Measurements from ENCODE around the gene LTF.

LTF gene

DNA sequence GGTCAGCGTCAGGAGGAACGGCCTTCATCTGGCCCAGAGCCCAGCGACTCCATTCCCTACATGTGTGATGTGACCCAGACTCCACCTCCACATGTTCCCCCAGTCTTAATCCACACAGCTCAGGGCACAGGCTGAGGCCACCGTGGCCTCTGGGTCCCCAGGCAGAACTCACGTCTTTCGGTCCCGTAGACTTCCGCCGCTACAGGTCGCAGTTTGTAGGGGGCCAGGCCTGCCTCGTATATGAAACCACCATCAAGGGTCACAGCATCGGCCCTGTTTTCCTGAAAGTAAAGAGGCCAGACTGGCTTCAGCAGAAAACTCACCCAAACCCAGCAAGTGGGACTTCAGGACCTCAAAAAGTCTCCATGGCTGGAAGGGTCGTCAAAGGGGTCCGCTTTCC is 8.6 kb downstream of the LTF start:
- Histone ChIP-seq H3K27ac (no peak overlapping the region), H3K9me3 (ENCODE audit: low read depth, low read length) (no peaks in the 10 kb centered on the region), H3K9ac (ENCODE audit: insufficient read length) (no peak overlapping the region), H3K4me3 (no peak overlapping the region), H3K36me3 (ENCODE audit: insufficient read depth, low read length) (no peaks in the 10 kb centered on the region)
- no peak for DNase-seq (ENCODE audit: low read depth, low spot score)
- TF ChIP-seq POLR2AphosphoS5 (IDR thresholded peaks at IDR 0.05; ENCODE audit: borderline replicate concordance, low read depth, low read length) (no peak), EZH2 (IDR thresholded peaks at IDR 0.05) (no peak), FOXP2 (optimal IDR thresholded peaks at IDR 0.05; ENCODE audit: control extremely low read depth, extremely low read length, insufficient read depth) (no peak)

DNA sequence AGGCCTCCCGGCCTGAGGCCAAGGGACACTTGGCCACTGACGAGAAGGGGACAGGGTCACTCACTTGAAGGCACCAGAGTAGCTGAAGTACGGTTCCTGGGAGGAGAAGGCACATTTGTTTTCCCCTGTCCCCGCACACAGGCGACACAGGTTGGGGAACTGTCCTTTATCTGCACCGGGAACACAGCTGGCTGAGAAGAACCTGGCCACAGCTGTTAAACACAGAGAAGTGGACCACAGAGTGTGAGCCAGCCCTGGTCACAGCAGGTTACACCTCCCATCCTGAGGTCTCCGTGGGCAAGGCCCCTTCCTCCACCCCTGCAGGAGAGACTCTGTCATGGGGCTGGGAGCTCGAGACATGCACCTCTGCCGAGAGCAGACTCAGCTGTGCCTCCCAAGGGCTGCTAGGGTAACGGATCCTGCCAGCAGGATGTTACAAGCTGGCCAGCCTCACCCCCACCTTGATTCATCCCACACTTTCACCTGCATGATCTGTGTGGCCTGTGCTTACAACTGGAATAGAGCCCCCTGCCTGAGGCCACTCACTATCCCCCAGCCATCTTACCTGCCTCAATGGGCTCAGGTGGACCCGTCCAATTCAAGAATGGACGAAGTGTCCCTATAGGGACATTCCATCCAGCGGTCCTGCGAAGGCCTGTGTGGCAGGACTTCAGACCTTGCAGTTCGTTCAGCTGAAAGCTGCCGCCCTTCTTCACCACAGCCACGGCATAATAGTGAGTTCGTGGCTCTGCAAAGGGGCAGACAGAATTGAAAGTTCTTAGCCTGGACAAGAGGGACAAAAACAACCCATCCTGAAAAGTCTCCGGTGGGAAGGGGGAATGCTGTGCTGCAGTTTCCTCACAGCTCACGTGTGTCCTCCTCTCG is 9.2 kb downstream of the LTF start:
- no peak overlapping the region for H3K27ac ChIP-seq
- H3K4me3 ChIP-seq, result no peak overlapping the region
- TF ChIP-seq POLR2AphosphoS5 (IDR thresholded peaks at IDR 0.05; ENCODE audit: borderline replicate concordance, low read depth, low read length) (no peak), EZH2 (IDR thresholded peaks at IDR 0.05) (no peak), FOXP2 (optimal IDR thresholded peaks at IDR 0.05; ENCODE audit: control extremely low read depth, extremely low read length, insufficient read depth) (no peak)
- H3K9ac ChIP-seq (ENCODE audit: insufficient read length), result no peak overlapping the region
- DNase-seq (ENCODE audit: low read depth, low spot score), result no peak
- no peaks in the 10 kb centered on the region for H3K36me3 ChIP-seq (ENCODE audit: insufficient read depth, low read length)
- H3K9me3 ChIP-seq (ENCODE audit: low read depth, low read length), result no peaks in the 10 kb centered on the region

GRCh38 chr3:46454606-46455005 is 10.1 kb downstream of the LTF start:
- H3K4me3 ChIP-seq, result no peak overlapping the region
- TF ChIP-seq EZH2 (IDR thresholded peaks at IDR 0.05) (no peak), FOXP2 (optimal IDR thresholded peaks at IDR 0.05; ENCODE audit: control extremely low read depth, extremely low read length, insufficient read depth) (no peak), POLR2AphosphoS5 (IDR thresholded peaks at IDR 0.05; ENCODE audit: borderline replicate concordance, low read depth, low read length) (no peak)
- no peak overlapping the region for H3K27ac ChIP-seq
- no peak for DNase-seq (ENCODE audit: low read depth, low spot score)
- no peaks in the 10 kb centered on the region for H3K36me3 ChIP-seq (ENCODE audit: insufficient read depth, low read length)
- H3K9me3 ChIP-seq (ENCODE audit: low read depth, low read length), result no peaks in the 10 kb centered on the region
- H3K9ac ChIP-seq (ENCODE audit: insufficient read length), result no peak overlapping the region

GRCh38 chr3:46454209-46454595 is 10.5 kb downstream of the LTF start:
- no peak for DNase-seq (ENCODE audit: low read depth, low spot score)
- TF ChIP-seq POLR2AphosphoS5 (IDR thresholded peaks at IDR 0.05; ENCODE audit: borderline replicate concordance, low read depth, low read length), result no peak
- no peak for TF ChIP-seq FOXP2 (optimal IDR thresholded peaks at IDR 0.05; ENCODE audit: control extremely low read depth, extremely low read length, insufficient read depth)
- TF ChIP-seq EZH2 (IDR thresholded peaks at IDR 0.05), result no peak
- Histone ChIP-seq H3K36me3 (ENCODE audit: insufficient read depth, low read length) (no peaks in the 10 kb centered on the region), H3K27ac (no peak overlapping the region), H3K9ac (ENCODE audit: insufficient read length) (no peak overlapping the region), H3K4me3 (no peak overlapping the region), H3K9me3 (ENCODE audit: low read depth, low read length) (no peaks in the 10 kb centered on the region)

DNA sequence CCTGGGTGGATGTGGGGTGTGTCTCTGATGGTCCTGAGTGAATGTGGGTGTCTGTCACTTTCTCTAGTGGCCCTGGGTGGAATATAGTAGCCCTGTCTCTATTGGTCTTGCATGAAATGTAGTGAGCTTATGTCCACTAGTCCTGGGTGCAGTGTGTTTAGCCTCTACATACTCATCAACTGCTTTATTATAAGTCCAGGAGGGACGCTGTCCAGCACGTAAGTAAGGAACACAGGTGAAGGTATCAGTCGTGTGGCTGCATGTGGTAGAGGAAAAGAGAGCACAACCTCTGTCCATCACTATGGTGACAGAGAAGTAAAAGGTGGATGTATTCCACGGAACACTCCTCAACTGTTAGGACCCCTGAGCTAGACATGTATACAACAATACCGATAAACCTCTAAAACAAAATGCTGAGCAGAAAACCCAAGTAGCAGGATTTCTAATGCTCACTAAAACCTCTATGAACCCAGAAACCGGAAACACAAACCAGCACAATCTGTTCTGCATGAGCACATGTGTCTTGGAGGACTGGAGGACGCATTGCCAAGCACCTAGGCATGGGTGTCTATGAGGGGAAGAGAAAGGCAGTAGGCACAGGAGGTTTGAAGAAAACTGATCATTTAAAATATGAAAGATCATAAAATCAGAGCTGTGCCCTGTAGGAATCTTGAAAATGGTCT is 11.0 kb downstream of the LTF start:
- TF ChIP-seq FOXP2 (optimal IDR thresholded peaks at IDR 0.05; ENCODE audit: control extremely low read depth, extremely low read length, insufficient read depth) (no peak), EZH2 (IDR thresholded peaks at IDR 0.05) (no peak), POLR2AphosphoS5 (IDR thresholded peaks at IDR 0.05; ENCODE audit: borderline replicate concordance, low read depth, low read length) (no peak)
- Histone ChIP-seq H3K4me3 (no peak overlapping the region), H3K9ac (ENCODE audit: insufficient read length) (no peak overlapping the region), H3K9me3 (ENCODE audit: low read depth, low read length) (no peaks in the 10 kb centered on the region), H3K36me3 (ENCODE audit: insufficient read depth, low read length) (no peaks in the 10 kb centered on the region), H3K27ac (no peak overlapping the region)
- no peak for DNase-seq (ENCODE audit: low read depth, low spot score)

- DNase-seq (ENCODE audit: low read depth, low spot score), result no peak
- TF ChIP-seq FOXP2 (optimal IDR thresholded peaks at IDR 0.05; ENCODE audit: control extremely low read depth, extremely low read length, insufficient read depth), result no peak
- no peak for TF ChIP-seq POLR2AphosphoS5 (IDR thresholded peaks at IDR 0.05; ENCODE audit: borderline replicate concordance, low read depth, low read length)
- TF ChIP-seq EZH2 (IDR thresholded peaks at IDR 0.05), result no peak
- no peak overlapping the region for H3K27ac ChIP-seq
- no peaks in the 10 kb centered on the region for H3K36me3 ChIP-seq (ENCODE audit: insufficient read depth, low read length)
- no peaks in the 10 kb centered on the region for H3K9me3 ChIP-seq (ENCODE audit: low read depth, low read length)
- no peak overlapping the region for H3K4me3 ChIP-seq
- no peak overlapping the region for H3K9ac ChIP-seq (ENCODE audit: insufficient read length)
These were observed 14.8 kb downstream of the LTF start for GRCh38 chr3:46449755-46450552.

DNA sequence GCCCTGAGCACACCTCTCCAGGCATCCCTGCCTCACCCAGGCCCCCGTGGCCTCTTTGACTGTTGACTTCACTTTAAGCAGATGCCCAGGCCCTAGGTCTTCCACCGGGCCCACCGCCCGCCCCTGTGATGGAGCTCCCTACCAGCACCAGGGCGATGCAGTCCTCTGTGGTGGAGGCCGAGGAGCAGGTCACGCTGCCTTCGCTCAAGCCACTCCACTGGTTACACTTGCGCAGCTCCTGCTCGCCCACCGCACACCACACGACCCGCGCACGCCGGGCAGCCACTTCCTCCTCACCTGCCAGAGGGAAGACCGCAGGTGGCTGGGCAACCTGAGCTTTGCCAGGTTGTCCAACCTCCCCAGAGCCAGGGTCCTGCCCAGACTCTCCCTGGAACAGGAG is 16.0 kb downstream of the LTF start:
- no peak for DNase-seq (ENCODE audit: low read depth, low spot score)
- Histone ChIP-seq H3K9ac (ENCODE audit: insufficient read length) (no peak overlapping the region), H3K27ac (no peak overlapping the region), H3K9me3 (ENCODE audit: low read depth, low read length) (no peaks in the 10 kb centered on the region), H3K36me3 (ENCODE audit: insufficient read depth, low read length) (no peaks in the 10 kb centered on the region), H3K4me3 (no peak overlapping the region)
- TF ChIP-seq FOXP2 (optimal IDR thresholded peaks at IDR 0.05; ENCODE audit: control extremely low read depth, extremely low read length, insufficient read depth) (no peak), POLR2AphosphoS5 (IDR thresholded peaks at IDR 0.05; ENCODE audit: borderline replicate concordance, low read depth, low read length) (no peak), EZH2 (IDR thresholded peaks at IDR 0.05) (no peak)

Data from SK-N-MC (cell line).